ENCODE data around the gene DGCR2.

DGCR2 gene

GRCh38 chr22:19137384-19138216 lies 15.4 kb upstream of the DGCR2 start:
- Mint-ChIP-seq H3K4me1 (ENCODE audit: low read depth) (peaks cover 2% of the 10 kb centered on the region), H3K4me3 (no peak overlapping the region), H3K27ac (no peak overlapping the region), H3K27me3 (ENCODE audit: low read depth) (no peaks in the 10 kb centered on the region), H3K36me3 (ENCODE audit: low read depth) (peaks cover 22% of the 10 kb centered on the region), H3K9me3 (no peaks in the 10 kb centered on the region)

GRCh38 chr22:19136915-19137314 lies 14.7 kb upstream of the DGCR2 start:
- Mint-ChIP-seq H3K4me1 (ENCODE audit: low read depth) (peaks cover under 1% of the 10 kb centered on the region), H3K27me3 (ENCODE audit: low read depth) (no peaks in the 10 kb centered on the region), H3K4me3 (no peak overlapping the region), H3K36me3 (ENCODE audit: low read depth) (peaks cover 22% of the 10 kb centered on the region), H3K9me3 (no peaks in the 10 kb centered on the region), H3K27ac (no peak overlapping the region)

- Mint-ChIP-seq H3K36me3 (ENCODE audit: low read depth) (peaks cover 22% of the 10 kb centered on the region), H3K4me1 (ENCODE audit: low read depth) (no peaks in the 10 kb centered on the region), H3K27me3 (ENCODE audit: low read depth) (no peaks in the 10 kb centered on the region), H3K9me3 (no peaks in the 10 kb centered on the region), H3K27ac (no peak overlapping the region), H3K4me3 (no peak overlapping the region)
Observed at GRCh38 chr22:19134874-19135273, 12.7 kb upstream of the DGCR2 start.

GRCh38 chr22:19134176-19134831 lies 12.1 kb upstream of the DGCR2 start:
- H3K36me3 Mint-ChIP-seq (ENCODE audit: low read depth), result peaks cover 22% of the 10 kb centered on the region
- H3K27ac Mint-ChIP-seq, result no peak overlapping the region
- no peaks in the 10 kb centered on the region for H3K27me3 Mint-ChIP-seq (ENCODE audit: low read depth)
- H3K4me3 Mint-ChIP-seq, result no peak overlapping the region
- H3K4me1 Mint-ChIP-seq (ENCODE audit: low read depth), result no peaks in the 10 kb centered on the region
- H3K9me3 Mint-ChIP-seq, result no peaks in the 10 kb centered on the region

GRCh38 chr22:19133561-19133960 lies 11.3 kb upstream of the DGCR2 start:
- no peaks in the 10 kb centered on the region for H3K27me3 Mint-ChIP-seq (ENCODE audit: low read depth)
- no peak overlapping the region for H3K27ac Mint-ChIP-seq
- H3K36me3 Mint-ChIP-seq (ENCODE audit: low read depth), result peaks cover 22% of the 10 kb centered on the region
- no peaks in the 10 kb centered on the region for H3K9me3 Mint-ChIP-seq
- no peaks in the 10 kb centered on the region for H3K4me1 Mint-ChIP-seq (ENCODE audit: low read depth)
- H3K4me3 Mint-ChIP-seq, result no peak overlapping the region

GRCh38 chr22:19132693-19133400 lies 10.6 kb upstream of the DGCR2 start:
- Mint-ChIP-seq H3K27ac (no peak overlapping the region), H3K36me3 (ENCODE audit: low read depth) (peaks cover 22% of the 10 kb centered on the region), H3K27me3 (ENCODE audit: low read depth) (no peaks in the 10 kb centered on the region), H3K4me3 (no peak overlapping the region), H3K4me1 (ENCODE audit: low read depth) (no peaks in the 10 kb centered on the region), H3K9me3 (no peaks in the 10 kb centered on the region)

- H3K4me1 Mint-ChIP-seq (ENCODE audit: low read depth), result no peaks in the 10 kb centered on the region
- no peaks in the 10 kb centered on the region for H3K9me3 Mint-ChIP-seq
- H3K36me3 Mint-ChIP-seq (ENCODE audit: low read depth), result peaks cover 19% of the 10 kb centered on the region
Observed at GRCh38 chr22:19132153-19132552, 9.9 kb upstream of the DGCR2 start.

GRCh38 chr22:19131685-19132015 lies 9.4 kb upstream of the DGCR2 start:
- H3K27ac Mint-ChIP-seq, result no peak overlapping the region

More at GRCh38 chr22:19132153-19132552, 9.9 kb upstream of the DGCR2 start:
- no peaks in the 10 kb centered on the region for H3K27me3 Mint-ChIP-seq (ENCODE audit: low read depth)
- no peak overlapping the region for H3K4me3 Mint-ChIP-seq
- H3K27ac Mint-ChIP-seq, result no peak overlapping the region

GRCh38 chr22:19130959-19131684 lies 8.9 kb upstream of the DGCR2 start, which contains the start of gene TSSK2:
Gene TSSK2 (plus strand): TSS chr22:19131308. CDS start chr22:19131400, 92 bp downstream.
- Mint-ChIP-seq H3K4me3 (no peak within 1 kb of the TSS), H3K27me3 (ENCODE audit: low read depth) (no peaks in the 10 kb centered on the region), H3K27ac (no peak within 1 kb of the TSS), H3K36me3 (ENCODE audit: low read depth) (peaks cover 12% of the 10 kb centered on the region), H3K9me3 (no peaks in the 10 kb centered on the region), H3K4me1 (ENCODE audit: low read depth) (no peaks in the 10 kb centered on the region)

More at GRCh38 chr22:19131685-19132015, 9.4 kb upstream of the DGCR2 start:
- no peak overlapping the region for H3K4me3 Mint-ChIP-seq
- H3K9me3 Mint-ChIP-seq, result no peaks in the 10 kb centered on the region
- H3K27me3 Mint-ChIP-seq (ENCODE audit: low read depth), result no peaks in the 10 kb centered on the region
- no peaks in the 10 kb centered on the region for H3K4me1 Mint-ChIP-seq (ENCODE audit: low read depth)
- H3K36me3 Mint-ChIP-seq (ENCODE audit: low read depth), result peaks cover 16% of the 10 kb centered on the region

GRCh38 chr22:19129871-19130270 lies 7.7 kb upstream of the DGCR2 start:
- Mint-ChIP-seq H3K4me3 (no peak overlapping the region), H3K36me3 (ENCODE audit: low read depth) (peaks cover 3% of the 10 kb centered on the region), H3K4me1 (ENCODE audit: low read depth) (no peaks in the 10 kb centered on the region), H3K9me3 (no peaks in the 10 kb centered on the region), H3K27ac (no peak overlapping the region), H3K27me3 (ENCODE audit: low read depth) (no peaks in the 10 kb centered on the region)

- H3K36me3 Mint-ChIP-seq (ENCODE audit: low read depth), result peaks cover under 1% of the 10 kb centered on the region
- no peak overlapping the region for H3K4me3 Mint-ChIP-seq
- H3K4me1 Mint-ChIP-seq (ENCODE audit: low read depth), result no peaks in the 10 kb centered on the region
- H3K27me3 Mint-ChIP-seq (ENCODE audit: low read depth), result no peaks in the 10 kb centered on the region
- no peaks in the 10 kb centered on the region for H3K9me3 Mint-ChIP-seq
- no peak overlapping the region for H3K27ac Mint-ChIP-seq
Observed at GRCh38 chr22:19128946-19129727, 6.9 kb upstream of the DGCR2 start.

- Mint-ChIP-seq H3K36me3 (ENCODE audit: low read depth) (no peaks in the 10 kb centered on the region), H3K27me3 (ENCODE audit: low read depth) (peaks cover 2% of the 10 kb centered on the region), H3K27ac (no peak overlapping the region), H3K9me3 (no peaks in the 10 kb centered on the region), H3K4me1 (ENCODE audit: low read depth) (peaks cover 2% of the 10 kb centered on the region), H3K4me3 (no peak overlapping the region)
Observed at GRCh38 chr22:19128009-19128401, 5.8 kb upstream of the DGCR2 start.

- H3K27ac Mint-ChIP-seq, result no peak overlapping the region
- H3K27me3 Mint-ChIP-seq (ENCODE audit: low read depth), result peaks cover 4% of the 10 kb centered on the region
Observed at GRCh38 chr22:19127329-19128008, 5.3 kb upstream of the DGCR2 start.

More at GRCh38 chr22:19127329-19128008, 5.3 kb upstream of the DGCR2 start:
- Mint-ChIP-seq H3K4me1 (ENCODE audit: low read depth) (peaks cover 4% of the 10 kb centered on the region), H3K36me3 (ENCODE audit: low read depth) (no peaks in the 10 kb centered on the region), H3K9me3 (no peaks in the 10 kb centered on the region), H3K4me3 (no peak overlapping the region)
